Neural cell (in vitro differentiated cells): ENCODE data around the gene HBE1.

Experiments
- CTCF ChIP-seq: fragments of 450-650 bp; IDR thresholded peaks from 2 replicates; pipeline ENCODE4 v1.5.1; 2014; ENCODE audit warnings: antibody characterized with exemption, mild to moderate bottlenecking, moderate library complexity; ENCODE audit not compliant: poor library complexity, severe bottlenecking
- SMC3 ChIP-seq: fragments of 450-650 bp; conservative IDR thresholded peaks from 2 replicates; pipeline ENCODE4 v1.6.1; 2014; ENCODE audit warnings: antibody characterized with exemption, mild to moderate bottlenecking, moderate library complexity; ENCODE audit not compliant: poor library complexity

GRCh38 chr11:5303626-5304025 lies 33.9 kb upstream of the HBE1 start:
- TF ChIP-seq SMC3 (no peak), CTCF (no peak)
